Omental fat pad (tissue), 4 donors: ENCODE data around the gene POGZ. TPM values are rescaled to one million over a fixed set of nuclear protein-coding genes. Genes with fewer than 3 reads are reported as not detected.

Experiments used
- ATAC-seq: fragments of 150-250 bp; one replicate; pipeline ENCODE4 v1.9.1; 2016; ENCODE audit warnings: mild to moderate bottlenecking, moderate library complexity; ENCODE audit not compliant: low FRiP score
- DNase-seq: peaks from one replicate; pipeline ENCODE4 v3.0.0-alpha.2; 2019; ENCODE audit warnings: low spot score
- CTCF ChIP-seq, 3 donors: fragments of 450-650 bp; IDR thresholded peaks; one replicate each; pipeline ENCODE4 v1.5.1; 2016 to 2017; ENCODE audit warnings: antibody characterized with exemption in 3 of 3, mild to moderate bottlenecking in 3 of 3, moderate library complexity in 2 of 3
- total RNA-seq, 4 donors: library from RNA; depleted of rRNA; stranded (reverse); fragments of >200 nt; gene quantifications; one replicate each; pipeline ENCODE4 v1.1.0, GENCODE V29; 2016

The POGZ gene
- total RNA-seq, 4 donors from 2014 or later, result 32.9 to 60.8 (median 40.1) TPM

GRCh38 chr1:151377150-151377884 lies 82.0 kb downstream of the POGZ start:
- ATAC-seq (no peak), DNase-seq (no peak)
- no peak for TF ChIP-seq CTCF (IDR thresholded peaks at IDR 0.05)

GRCh38 chr1:151373196-151373595 lies 86.1 kb downstream of the POGZ start:
- ATAC-seq, result no peak
- no peak for TF ChIP-seq CTCF (IDR thresholded peaks at IDR 0.05)
- no peak for DNase-seq

GRCh38 chr1:151372058-151372934 lies 87.0 kb downstream of the POGZ start, which contains the start of gene SELENBP1:
SELENBP1 (minus strand) TSS chr1:151372705; CDS start chr1:151372641, 64 bp downstream.
- peak; percentile 44 for DNase-seq
- peak; percentile 76 for ATAC-seq
- no peak for TF ChIP-seq CTCF (IDR thresholded peaks at IDR 0.05)

GRCh38 chr1:151371370-151372057 lies 87.8 kb downstream of the POGZ start:
- ATAC-seq, result peak; percentile 32

GRCh38 chr1:151370211-151370911 lies 88.9 kb downstream of the POGZ start:
- ATAC-seq (no peak), DNase-seq (no peak)
- TF ChIP-seq CTCF (IDR thresholded peaks at IDR 0.05), result no peak

More at GRCh38 chr1:151371370-151372057, 87.8 kb downstream of the POGZ start:
- peak; percentile 34 for DNase-seq
- TF ChIP-seq CTCF (IDR thresholded peaks at IDR 0.05), result no peak

GRCh38 chr1:151369621-151370048 lies 89.7 kb downstream of the POGZ start:
- no peak for DNase-seq
- TF ChIP-seq CTCF (IDR thresholded peaks at IDR 0.05), result no peak
- no peak for ATAC-seq
